Hypothalamus (tissue), 51 donors: Measurements from ENCODE around the gene GLG1.

ENCODE experiments used
- DNase-seq, 51 donors: peaks; one replicate each; lab custom pipeline; 2025; lab: John Stamatoyannopoulos, UW

The GLG1 gene

DNA sequence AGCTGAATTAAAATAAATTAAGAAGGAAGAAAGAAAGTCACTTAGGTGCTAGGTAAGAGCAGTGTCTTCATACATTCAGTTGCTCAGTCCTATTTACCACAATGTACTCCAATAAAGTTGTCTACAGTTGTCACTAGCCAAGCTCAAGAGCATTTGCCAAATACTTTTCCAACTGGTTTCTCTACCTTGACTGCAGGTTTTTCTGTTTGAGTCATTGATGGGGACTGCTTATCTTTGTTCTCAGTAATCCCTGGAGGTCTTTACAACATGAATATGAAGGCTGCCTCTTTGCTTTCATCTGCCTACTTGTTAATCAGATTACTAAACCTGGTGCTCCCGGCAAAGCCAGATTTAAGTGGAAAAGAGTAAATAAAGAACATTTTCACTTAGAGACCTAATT, 121.0 kb downstream of the GLG1 start:
- no peak for DNase-seq

DNA sequence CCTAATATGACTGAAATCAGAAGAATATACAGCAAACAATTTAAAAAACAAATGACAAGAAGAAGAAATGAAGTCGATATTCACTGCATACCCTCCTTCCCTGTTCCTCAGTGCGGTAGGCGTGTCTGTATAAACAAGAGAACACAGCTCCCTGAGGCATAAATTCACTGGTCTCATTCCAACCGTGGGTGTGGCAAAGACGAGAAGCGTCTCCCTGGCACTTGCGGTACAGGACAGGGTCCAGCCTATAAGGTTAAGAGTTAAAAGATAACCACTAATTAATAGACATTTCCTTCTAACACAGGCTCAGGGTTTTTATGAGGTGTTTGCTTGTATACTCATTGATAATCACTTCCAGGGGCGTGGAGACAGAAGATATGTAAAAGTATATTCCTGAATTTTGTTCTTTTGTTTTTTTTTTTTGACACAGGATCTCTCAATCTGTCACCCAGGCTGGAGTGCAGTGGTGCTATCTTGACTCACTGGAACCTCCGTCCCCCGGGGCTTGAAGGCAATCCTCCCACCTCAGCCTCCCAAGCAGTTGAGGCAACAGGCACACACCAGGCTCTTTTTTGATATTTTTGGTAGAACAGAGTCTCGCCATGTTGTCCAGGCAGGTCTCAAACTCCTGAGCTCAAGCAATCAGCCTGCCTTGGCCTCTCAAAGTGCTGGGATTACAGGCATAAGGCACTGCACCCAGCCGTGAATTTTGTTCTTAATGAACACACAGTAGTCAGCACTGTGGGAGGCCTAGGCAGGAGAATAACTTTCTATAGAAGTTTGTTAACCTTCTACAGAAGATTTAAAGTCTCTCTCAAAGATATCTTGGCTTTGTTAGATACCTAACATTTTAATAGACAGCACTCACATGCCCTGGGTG, 126.5 kb downstream of the GLG1 start:
- no peak for DNase-seq

GRCh38 chr16:74477226-74477625, 129.7 kb downstream of the GLG1 start:
- no peak for DNase-seq

- no peak for DNase-seq
Measured at GRCh38 chr16:74474416-74474815, 132.5 kb downstream of the GLG1 start.

DNA sequence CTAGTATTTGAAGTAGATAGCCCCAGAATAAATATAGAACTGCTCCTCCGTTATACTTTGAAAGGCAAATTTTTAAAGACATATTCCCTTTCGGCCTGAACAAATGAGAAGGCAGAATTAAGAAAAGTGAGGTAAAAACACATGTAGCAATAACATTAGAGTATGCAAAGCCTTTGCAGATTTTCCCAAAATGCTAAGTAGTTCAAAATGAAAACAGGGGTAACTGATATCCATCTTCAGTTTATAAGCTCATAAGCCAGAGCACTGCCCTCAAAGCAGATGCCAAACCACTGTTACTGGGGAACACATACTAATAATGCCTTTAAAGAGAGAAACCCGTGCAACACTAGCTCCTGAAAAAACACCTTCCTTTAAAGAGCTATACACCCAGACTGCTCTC, 134.4 kb downstream of the GLG1 start:
- no peak for DNase-seq

- DNase-seq: no peak
Measured at GRCh38 chr16:74472010-74472409, 134.9 kb downstream of the GLG1 start.

- no peak for DNase-seq
Measured at GRCh38 chr16:74469946-74470478, 136.9 kb downstream of the GLG1 start.

- DNase-seq: no peak
Measured at GRCh38 chr16:74468807-74469525, 137.9 kb downstream of the GLG1 start.

DNA sequence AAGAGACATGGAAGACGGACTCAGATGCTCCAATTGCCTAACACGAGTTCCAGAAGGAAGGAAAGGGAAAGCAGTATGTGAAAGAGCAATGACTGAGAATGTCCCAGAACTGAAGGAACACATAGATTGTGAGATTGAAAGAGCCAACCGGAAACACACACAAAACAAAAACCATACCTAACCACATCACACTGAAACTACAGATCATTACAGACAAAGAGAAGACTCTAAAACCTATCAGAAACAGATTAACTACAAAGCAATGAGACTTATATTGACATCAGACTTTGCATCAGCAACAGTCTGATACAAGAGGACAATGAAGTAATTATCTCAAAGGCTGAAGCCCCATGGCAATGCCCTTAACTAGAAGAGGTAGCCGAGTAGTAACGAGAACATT, 140.0 kb downstream of the GLG1 start:
- no peak for DNase-seq

GRCh38 chr16:74465851-74466685, 140.8 kb downstream of the GLG1 start:
- DNase-seq: no peak

GRCh38 chr16:74465281-74465680, 141.6 kb downstream of the GLG1 start:
- DNase-seq: no peak

GRCh38 chr16:74463888-74464287, 143.0 kb downstream of the GLG1 start:
- DNase-seq: no peak

GRCh38 chr16:74462361-74462760, 144.6 kb downstream of the GLG1 start:
- no peak for DNase-seq

GRCh38 chr16:74461826-74462225, 145.1 kb downstream of the GLG1 start:
- DNase-seq: peak in 2 of 51 donors; percentile 41 to 49

DNA sequence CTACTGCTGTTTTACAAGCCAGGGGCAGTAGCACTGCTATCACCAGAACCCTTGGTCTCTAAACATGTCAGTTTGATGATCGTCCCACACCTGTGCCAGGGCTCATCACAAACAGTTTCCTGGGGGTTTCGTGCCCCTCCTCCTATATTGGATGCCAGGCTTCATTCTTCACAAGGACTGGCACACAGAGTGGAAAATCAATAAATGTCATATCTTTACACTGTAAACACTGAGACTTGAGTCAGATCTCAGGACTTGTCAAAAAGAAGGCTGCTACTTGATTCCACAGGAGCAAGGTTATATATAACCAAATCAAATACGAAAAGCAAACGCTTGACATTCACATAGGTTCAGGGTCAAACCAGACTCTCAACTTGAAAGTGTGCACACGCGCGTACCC, 146.4 kb downstream of the GLG1 start:
- DNase-seq: no peak

GRCh38 chr16:74456290-74456625, 150.7 kb downstream of the GLG1 start:
- DNase-seq: no peak

GRCh38 chr16:74455619-74456289, 151.2 kb downstream of the GLG1 start:
- peak in 2 of 51 donors; percentile 12 to 29 for DNase-seq

GRCh38 chr16:74455213-74455612, 151.7 kb downstream of the GLG1 start:
- peak in 1 of 51 donors; percentile 30 for DNase-seq

DNA sequence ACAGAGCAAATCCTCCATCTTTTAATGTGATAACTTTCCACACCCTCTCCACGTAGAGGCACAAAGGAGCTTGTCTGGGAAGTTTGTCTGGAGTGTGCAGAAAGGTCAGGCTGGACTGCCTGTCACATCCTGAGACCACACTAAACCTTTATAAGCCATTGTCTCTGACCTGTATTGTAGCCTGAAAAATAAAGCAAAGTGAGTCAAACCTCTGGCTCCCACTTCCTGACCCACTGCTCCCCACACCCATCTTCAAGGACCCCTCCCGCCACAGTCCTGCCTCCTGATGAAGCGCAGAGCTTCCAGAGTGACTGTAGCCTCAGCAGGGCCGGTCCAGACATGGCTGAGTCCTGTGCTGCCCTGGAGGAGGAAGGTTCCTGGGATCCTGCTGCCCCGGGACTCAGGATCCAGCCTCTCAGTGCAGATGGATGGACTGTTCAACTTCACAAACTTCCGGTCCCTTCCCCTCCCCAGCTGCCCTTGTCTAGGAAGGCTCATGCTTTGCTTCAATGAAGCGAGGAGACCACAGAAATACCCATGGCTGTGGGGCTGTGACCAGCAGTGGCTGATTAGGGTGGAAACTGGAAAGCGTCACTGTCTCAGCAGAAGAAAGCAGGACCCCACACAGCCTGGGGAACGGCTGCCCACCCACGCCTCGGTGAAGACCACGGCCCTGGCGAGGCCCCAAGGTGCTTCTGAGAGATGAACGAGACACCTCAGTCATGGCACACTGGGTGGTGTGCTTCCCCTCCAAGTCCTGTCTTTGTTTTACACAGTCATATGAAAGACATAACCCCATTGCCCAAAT, 154.8 kb downstream of the GLG1 start:
- no peak for DNase-seq
